HG02759 (cell line): ENCODE measurements around the gene MAPK8IP3.
"Not testable (repeated sequence)": the region's sequence is repeated elsewhere in the genome, so short reads cannot be mapped to it uniquely, and the experiment has no call there.

Source experiments
- ATAC-seq: cut with Tn5 transposase; IDR thresholded peaks from one replicate; pipeline ENCODE4 v1.9.1; 2021; ENCODE audit warnings: mild to moderate bottlenecking, moderate library complexity; ENCODE audit not compliant: unreplicated experiment

Gene MAPK8IP3

GRCh38 chr16:1794908-1795666, 89.1 kb downstream of the MAPK8IP3 start:
- ATAC-seq, result no peak

GRCh38 chr16:1799263-1799662, 93.3 kb downstream of the MAPK8IP3 start:
- ATAC-seq, result not testable (repeated sequence)

GRCh38 chr16:1800701-1801100, 94.7 kb downstream of the MAPK8IP3 start:
- no peak for ATAC-seq

- no peak for ATAC-seq
Observed at GRCh38 chr16:1807626-1808025, 101.6 kb downstream of the MAPK8IP3 start.

- ATAC-seq, result no peak
Observed at GRCh38 chr16:1808691-1809090, 102.7 kb downstream of the MAPK8IP3 start.

- ATAC-seq, result no peak
Observed at GRCh38 chr16:1809281-1809801, 103.3 kb downstream of the MAPK8IP3 start.

GRCh38 chr16:1810106-1810505, 104.1 kb downstream of the MAPK8IP3 start:
- no peak for ATAC-seq

DNA sequence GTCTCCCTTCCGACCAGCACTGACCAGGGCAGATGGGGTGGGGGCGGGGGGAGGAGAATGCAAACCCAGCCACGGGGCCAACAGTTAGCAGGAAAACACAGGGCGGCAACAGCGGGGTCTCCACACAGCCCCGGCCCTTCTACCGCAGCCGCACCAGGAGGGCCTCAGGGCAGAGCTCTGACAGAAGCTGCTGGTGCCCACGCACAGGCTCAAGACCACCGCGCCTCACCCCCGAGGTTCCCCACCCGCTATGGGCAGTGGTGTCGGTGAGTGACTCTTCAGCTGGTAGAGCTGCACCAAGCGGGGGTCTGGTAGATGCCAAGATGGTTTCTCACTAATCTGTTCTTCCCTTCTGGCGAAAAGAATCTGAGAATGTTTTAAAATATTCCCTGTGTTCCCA, 104.5 kb downstream of the MAPK8IP3 start:
- no peak for ATAC-seq

GRCh38 chr16:1812732-1813163, 106.8 kb downstream of the MAPK8IP3 start:
- no peak for ATAC-seq

GRCh38 chr16:1815461-1815860, 109.5 kb downstream of the MAPK8IP3 start:
- no peak for ATAC-seq

- ATAC-seq, result no peak
Observed at GRCh38 chr16:1816396-1817275, 110.6 kb downstream of the MAPK8IP3 start.

- ATAC-seq, result no peak
Observed at GRCh38 chr16:1817276-1817589, 111.2 kb downstream of the MAPK8IP3 start.

GRCh38 chr16:1817716-1818115, 111.7 kb downstream of the MAPK8IP3 start:
- no peak for ATAC-seq

- ATAC-seq, result no peak
Observed at GRCh38 chr16:1818204-1818872, 112.3 kb downstream of the MAPK8IP3 start.

DNA sequence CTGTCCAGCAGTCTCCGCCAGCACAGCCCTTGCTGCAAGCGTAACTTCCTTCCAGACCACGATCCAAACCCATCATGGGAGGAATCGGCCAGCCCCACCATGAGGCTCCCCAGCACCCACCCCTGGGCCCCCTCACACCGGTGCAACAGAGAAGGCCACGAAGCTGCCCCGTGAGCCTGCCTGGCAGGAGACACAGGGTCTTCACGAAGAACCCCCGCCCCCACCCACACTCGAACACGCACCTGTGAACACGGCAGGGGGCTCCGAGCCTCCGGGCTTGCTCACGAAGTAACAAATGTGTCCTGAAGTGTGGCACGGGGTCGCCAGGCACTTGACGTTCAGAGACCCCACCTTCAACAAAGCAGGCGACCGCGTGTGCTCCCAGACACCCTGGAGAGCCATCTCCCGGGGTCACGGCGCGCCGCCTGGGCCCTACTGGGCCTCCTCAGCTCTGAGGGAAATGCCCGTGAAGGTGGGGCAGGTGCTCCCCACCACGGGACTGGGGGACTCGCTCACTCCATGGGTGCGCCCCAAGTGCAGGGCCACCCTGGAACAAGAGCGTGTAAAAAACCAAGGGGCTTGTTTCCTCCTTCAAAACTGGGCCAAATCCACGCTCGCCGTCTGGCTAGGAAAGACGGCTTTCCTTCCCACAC, 113.0 kb downstream of the MAPK8IP3 start:
- no peak for ATAC-seq

- no peak for ATAC-seq
Observed at GRCh38 chr16:1819611-1820010, 113.6 kb downstream of the MAPK8IP3 start.
